Endodermal cell (in vitro differentiated cells): ENCODE data around the gene CMTM6. TPM values are rescaled to one million over a fixed set of nuclear protein-coding genes. Genes with fewer than 3 reads are reported as not detected.

Experiments used
- DNase-seq: peaks from one replicate; pipeline ENCODE4 v3.0.0-alpha.2; 2017
- H3K27ac ChIP-seq: 2 replicates; pipeline ENCODE4 v1.5.1; 2013; ENCODE audit warnings: mild to moderate bottlenecking, low read depth, low read length, moderate library complexity
- H3K27me3 ChIP-seq: 2 replicates; pipeline ENCODE4 v1.6.1; 2013; ENCODE audit warnings: mild to moderate bottlenecking, low read length, moderate library complexity; ENCODE audit not compliant: insufficient read depth, control insufficient read depth, poor library complexity, severe bottlenecking
- H3K36me3 ChIP-seq: 2 replicates; pipeline ENCODE4 v1.7.0; 2013; ENCODE audit warnings: mild to moderate bottlenecking, low read length, moderate library complexity; ENCODE audit not compliant: control insufficient read depth, insufficient read depth
- H3K4me1 ChIP-seq: one replicate; pipeline ENCODE4 v1.7.0; 2013; ENCODE audit warnings: low read length; ENCODE audit not compliant: control insufficient read depth, insufficient read depth
- H3K4me3 ChIP-seq: 2 replicates; pipeline ENCODE4 v1.5.1; 2013; ENCODE audit warnings: mild to moderate bottlenecking, low read length, moderate library complexity
- H3K9ac ChIP-seq: 2 replicates; pipeline ENCODE4 v1.6.1; 2013; ENCODE audit warnings: mild to moderate bottlenecking, low read length, moderate library complexity; ENCODE audit not compliant: poor library complexity, severe bottlenecking; ENCODE audit errors: extremely low read depth
- H3K9me3 ChIP-seq: 2 replicates; pipeline ENCODE4 v1.6.1; 2013; ENCODE audit warnings: mild to moderate bottlenecking, low read length, moderate library complexity; ENCODE audit not compliant: control insufficient read depth
- H3K27ac Mint-ChIP-seq: 2 replicates; pipeline ENCODE4 v1.8.0; 2020; ENCODE audit warnings: mixed read lengths
- H3K27me3 Mint-ChIP-seq: 2 replicates; pipeline ENCODE4 v1.8.0; 2021; ENCODE audit warnings: mild to moderate bottlenecking, mixed read lengths; ENCODE audit not compliant: insufficient read depth
- H3K36me3 Mint-ChIP-seq: 2 replicates; pipeline ENCODE4 v1.8.0; 2020; ENCODE audit warnings: low read depth, mixed read lengths
- H3K4me1 Mint-ChIP-seq: 2 replicates; pipeline ENCODE4 v1.8.0; 2020; ENCODE audit warnings: mixed read lengths
- H3K4me3 Mint-ChIP-seq: 2 replicates; pipeline ENCODE4 v1.8.0; 2020; ENCODE audit warnings: mild to moderate bottlenecking, moderate library complexity, mixed read lengths
- H3K9me3 Mint-ChIP-seq: 2 replicates; pipeline ENCODE4 v1.8.0; 2020; ENCODE audit warnings: mild to moderate bottlenecking, mixed read lengths
- CTCF ChIP-seq: fragments of 200-600 bp; sonication (generic); conservative IDR thresholded peaks from 2 replicates; pipeline ENCODE4 v1.5.0; 2021; ENCODE audit warnings: antibody characterized with exemption, mild to moderate bottlenecking
- WGBS, 2 experiments: methylation state at CpG; one replicate each; pipeline versions ENCODE4 v1.1.5 to v1.1.7; 2013; ENCODE audit warnings: missing lambda C conversion rate in 2 of 2, mixed read lengths in 1 of 2; ENCODE audit not compliant: insufficient coverage in 1 of 2, insufficient read length in 1 of 2; 5-methylcytosine and 5-hydroxymethylcytosine counted together
- total RNA-seq, 2 donors: library from RNA; stranded (reverse); fragmentation: NEBNext Ultra II Directional in 1 of 2; extraction: Animal tissue kit (Norgen Biotek cat#: 25700) in 1 of 2; gene quantifications; 2 replicates in 1 of 2; 3 replicates in 1 of 2; pipeline ENCODE4 v1.2.1, GENCODE V29; 2021

Gene CMTM6
- total RNA-seq, 2 donors from 2014 or later: 58.3 to 62.4 TPM

DNA sequence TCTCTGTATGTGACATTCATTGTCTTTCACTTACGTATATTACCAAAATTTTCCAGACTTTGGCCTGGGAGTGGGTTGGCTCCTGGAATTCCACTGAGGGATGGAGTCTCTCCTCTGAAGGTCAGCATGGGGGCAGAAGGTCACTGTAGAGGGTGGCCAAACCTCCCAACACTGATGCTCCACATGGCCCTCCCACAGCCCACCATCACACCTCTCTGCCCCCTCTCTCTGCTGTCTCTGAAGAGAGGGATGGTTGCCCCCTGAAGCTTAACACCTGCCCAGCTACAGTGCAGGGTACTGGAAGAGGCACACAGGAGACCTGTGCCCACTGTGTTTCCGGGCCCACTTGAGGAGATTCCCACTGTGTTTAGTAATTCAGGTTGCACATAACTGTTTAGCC, 52.2 kb downstream of the CMTM6 start:
- Mint-ChIP-seq H3K36me3 (peaks cover 5% of the 10 kb centered on the region), H3K27ac (no peak overlapping the region), H3K4me1 (peaks cover 22% of the 10 kb centered on the region), H3K4me3 (no peak overlapping the region), H3K27me3 (peaks cover 37% of the 10 kb centered on the region), H3K9me3 (no peaks in the 10 kb centered on the region)
- Histone ChIP-seq H3K36me3 (no peaks in the 10 kb centered on the region), H3K4me3 (no peak overlapping the region), H3K27ac (no peak overlapping the region), H3K27me3 (peaks cover 59% of the 10 kb centered on the region), H3K4me1 (peaks cover 4% of the 10 kb centered on the region), H3K9ac (no peak overlapping the region), H3K9me3 (no peaks in the 10 kb centered on the region)
- no peak for DNase-seq
- 87% methylated on average over 2 of the region's 2 CpGs; no CpG with 5 or more reads in 1 of the 2 experiments for WGBS, 2 experiments
- TF ChIP-seq CTCF: no peak

GRCh38 chr3:32449691-32450090, 53.0 kb downstream of the CMTM6 start:
- Mint-ChIP-seq H3K36me3 (peaks cover 8% of the 10 kb centered on the region), H3K4me3 (no peak overlapping the region), H3K27me3 (peaks cover 31% of the 10 kb centered on the region), H3K27ac (no peak overlapping the region), H3K4me1 (peaks cover 20% of the 10 kb centered on the region), H3K9me3 (no peaks in the 10 kb centered on the region)
- Histone ChIP-seq H3K4me3 (no peak overlapping the region), H3K9me3 (no peaks in the 10 kb centered on the region), H3K36me3 (no peaks in the 10 kb centered on the region), H3K27me3 (peaks cover 51% of the 10 kb centered on the region), H3K9ac (no peak overlapping the region), H3K4me1 (peaks cover 3% of the 10 kb centered on the region), H3K27ac (no peak overlapping the region)
- no peak for TF ChIP-seq CTCF
- WGBS, 2 experiments: 91 to 100% methylated on average over 2 to 3 of the region's 3 CpGs
- DNase-seq: peak; percentile 15

- Histone ChIP-seq H3K4me3 (no peak overlapping the region), H3K9me3 (no peaks in the 10 kb centered on the region), H3K36me3 (no peaks in the 10 kb centered on the region), H3K9ac (no peak overlapping the region), H3K27ac (no peak overlapping the region), H3K4me1 (peaks cover 3% of the 10 kb centered on the region), H3K27me3 (peaks cover 43% of the 10 kb centered on the region)
- H3K27me3 Mint-ChIP-seq: peaks cover 23% of the 10 kb centered on the region
- DNase-seq: peak; percentile 37
- 89 to 90% methylated on average over 12 to 14 of the region's 14 CpGs for WGBS, 2 experiments
- no peaks in the 10 kb centered on the region for H3K9me3 Mint-ChIP-seq
- H3K36me3 Mint-ChIP-seq: peaks cover 12% of the 10 kb centered on the region
- H3K4me3 Mint-ChIP-seq: no peak overlapping the region
- TF ChIP-seq CTCF: no peak
- no peak overlapping the region for H3K27ac Mint-ChIP-seq
- H3K4me1 Mint-ChIP-seq: peaks cover 15% of the 10 kb centered on the region
These were observed 53.8 kb downstream of the CMTM6 start for GRCh38 chr3:32448686-32449474.
